HG02798 (cell line): Measurements from ENCODE around the gene LRRFIP1.
"Not testable (repeated sequence)": the region's sequence is repeated elsewhere in the genome, so short reads cannot be mapped to it uniquely, and the experiment has no call there.

Experiments
- ATAC-seq: cut with Tn5 transposase; IDR thresholded peaks from one replicate; pipeline ENCODE4 v1.9.1; 2021; ENCODE audit warnings: mild to moderate bottlenecking; ENCODE audit not compliant: unreplicated experiment, poor library complexity

The LRRFIP1 gene

DNA sequence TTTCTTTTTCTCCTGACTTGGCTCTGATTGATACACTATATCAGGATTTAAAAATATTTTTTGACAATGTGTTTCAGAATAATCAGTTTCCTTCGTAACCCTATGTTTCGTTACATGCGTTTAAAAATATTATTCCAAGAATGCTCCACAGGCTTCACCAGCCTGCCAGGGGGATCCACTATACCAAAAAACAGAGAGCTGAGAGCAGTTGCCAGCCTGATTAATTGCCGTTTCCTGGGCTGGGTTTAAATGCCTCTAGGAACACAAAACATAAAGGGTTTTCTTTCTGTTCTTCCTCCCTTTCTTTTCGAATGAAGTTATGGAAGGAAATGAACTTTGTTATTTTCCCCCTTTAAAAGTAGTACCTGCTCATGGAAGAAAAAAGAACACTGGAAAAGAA, 47.9 kb downstream of the LRRFIP1 start:
- ATAC-seq = no peak

GRCh38 chr2:237680702-237681478, 53.5 kb downstream of the LRRFIP1 start:
- no peak for ATAC-seq

DNA sequence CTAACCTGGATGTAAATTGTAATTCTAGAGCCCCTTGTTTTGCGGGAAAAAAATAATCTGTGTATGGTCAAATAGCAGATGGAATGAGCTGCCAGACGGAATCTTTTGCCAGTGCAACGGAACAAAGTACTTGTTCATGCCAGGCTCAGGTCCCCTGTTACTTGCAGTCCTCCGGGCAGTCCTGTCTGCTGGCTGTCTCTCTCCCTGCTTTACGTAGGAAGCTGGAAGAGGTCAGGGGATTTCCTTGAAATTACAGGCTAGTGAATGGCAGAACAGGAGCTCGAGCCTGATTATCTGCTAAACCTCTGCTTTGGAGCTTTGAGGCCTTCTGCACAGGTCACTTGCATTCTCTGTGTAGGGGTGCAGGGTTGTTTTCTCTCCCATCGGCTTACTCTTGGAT, 54.8 kb downstream of the LRRFIP1 start:
- ATAC-seq = no peak

- ATAC-seq = no peak
These were observed 55.7 kb downstream of the LRRFIP1 start for GRCh38 chr2:237682856-237683670.

GRCh38 chr2:237685408-237685807, 58.0 kb downstream of the LRRFIP1 start:
- ATAC-seq = no peak

GRCh38 chr2:237686659-237687136, 59.3 kb downstream of the LRRFIP1 start:
- no peak for ATAC-seq

DNA sequence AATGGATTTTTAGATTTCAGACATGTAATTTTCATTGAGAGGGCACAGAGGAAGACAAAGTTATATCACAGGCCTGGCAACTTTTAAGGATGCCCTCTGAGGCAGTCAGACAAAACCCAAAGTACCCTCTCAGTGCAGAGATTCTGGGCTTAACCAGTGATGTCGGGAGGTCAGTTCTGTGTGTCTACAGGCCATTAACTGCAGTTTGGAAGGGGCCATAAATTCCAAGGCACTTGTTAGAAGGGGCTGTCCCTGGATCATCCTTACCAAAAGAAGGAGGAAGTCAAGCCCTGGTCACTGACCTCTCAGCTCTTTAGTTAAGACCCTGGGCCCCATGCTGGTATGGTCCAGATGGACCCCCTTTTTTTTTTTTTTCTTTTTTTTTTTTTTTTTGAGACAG, 60.7 kb downstream of the LRRFIP1 start:
- no peak for ATAC-seq

- not testable (repeated sequence) for ATAC-seq
These were observed 61.2 kb downstream of the LRRFIP1 start for GRCh38 chr2:237688541-237688940.

DNA sequence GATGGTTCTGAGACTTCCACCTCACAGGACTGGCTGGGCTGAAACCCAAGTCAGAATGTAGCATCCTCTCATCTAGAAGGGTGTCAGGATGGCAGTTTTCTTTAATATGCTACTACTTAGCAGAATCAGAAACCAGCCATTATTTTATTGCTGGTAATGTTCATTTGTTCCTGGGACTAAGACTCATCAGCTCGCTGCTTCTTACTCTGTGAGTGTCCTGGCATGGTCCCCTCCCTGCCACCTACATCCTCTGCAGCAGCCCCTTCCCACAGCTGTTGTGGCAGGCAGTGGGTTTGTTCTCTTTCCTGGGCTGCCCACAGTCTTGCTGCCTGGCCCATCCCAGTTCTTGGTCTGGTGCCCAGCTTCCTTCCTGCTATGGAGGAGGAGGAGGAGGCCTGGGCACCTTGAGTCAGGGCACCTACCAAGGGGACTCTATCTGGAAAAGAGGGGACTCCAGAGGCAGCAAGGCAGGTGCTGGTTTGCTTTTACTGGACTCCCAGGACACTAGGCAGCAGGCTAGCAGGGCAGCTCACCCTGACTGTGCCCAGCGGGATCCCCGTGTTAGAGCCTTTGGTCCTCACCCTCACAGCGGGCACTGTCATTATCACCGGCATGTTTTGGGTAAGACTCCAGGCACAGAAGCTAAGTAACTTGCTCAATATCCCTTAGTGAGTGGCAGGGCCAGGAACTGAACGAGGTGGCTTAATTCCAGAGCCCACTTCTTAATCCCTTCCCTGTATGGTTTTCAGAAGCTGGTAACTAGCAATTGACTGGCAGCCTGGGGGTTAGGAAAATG, 62.1 kb downstream of the LRRFIP1 start:
- no peak for ATAC-seq

GRCh38 chr2:237691029-237691907, 63.9 kb downstream of the LRRFIP1 start:
- peak; percentile 50 for ATAC-seq

- ATAC-seq = peak; percentile 69
These were observed 64.7 kb downstream of the LRRFIP1 start for GRCh38 chr2:237691908-237692600.

DNA sequence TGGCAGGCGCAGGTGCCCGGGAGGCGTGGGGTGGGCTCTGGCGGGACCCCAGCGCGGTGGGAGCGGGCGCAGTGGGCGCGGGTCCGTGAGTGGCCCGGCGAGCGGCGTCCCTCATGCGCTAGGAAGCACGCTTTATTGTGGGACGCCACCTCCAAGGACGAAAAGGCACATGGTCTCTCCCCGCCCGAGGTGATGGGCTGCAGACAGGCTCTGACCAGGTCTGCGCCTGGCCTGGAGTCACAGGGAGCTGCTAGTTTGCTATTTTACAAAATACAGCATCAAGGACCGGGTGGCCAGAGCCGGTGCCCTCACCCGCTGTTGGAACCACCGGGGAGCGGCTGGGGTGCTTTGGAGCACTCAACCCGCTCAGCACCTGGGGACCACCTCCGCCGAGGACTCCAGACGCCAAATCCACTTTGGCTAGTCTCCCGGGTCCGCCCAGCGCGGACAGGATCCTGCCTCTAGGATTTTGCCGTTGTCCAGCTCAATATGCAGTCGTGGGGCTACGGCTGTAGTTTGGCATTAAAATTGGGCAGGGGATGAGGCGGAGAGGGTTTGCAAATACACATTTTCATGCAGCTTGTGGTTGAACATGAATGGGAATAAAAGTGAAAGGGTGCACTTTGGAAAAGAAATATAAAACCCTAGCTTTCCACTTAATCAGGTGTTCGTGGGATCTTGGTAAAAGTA, 65.4 kb downstream of the LRRFIP1 start:
- ATAC-seq = no peak

- no peak for ATAC-seq
These were observed 66.1 kb downstream of the LRRFIP1 start for GRCh38 chr2:237693291-237693994.

GRCh38 chr2:237694415-237695194, 67.2 kb downstream of the LRRFIP1 start:
- ATAC-seq = no peak

GRCh38 chr2:237695201-237695780, 67.9 kb downstream of the LRRFIP1 start:
- ATAC-seq = no peak

DNA sequence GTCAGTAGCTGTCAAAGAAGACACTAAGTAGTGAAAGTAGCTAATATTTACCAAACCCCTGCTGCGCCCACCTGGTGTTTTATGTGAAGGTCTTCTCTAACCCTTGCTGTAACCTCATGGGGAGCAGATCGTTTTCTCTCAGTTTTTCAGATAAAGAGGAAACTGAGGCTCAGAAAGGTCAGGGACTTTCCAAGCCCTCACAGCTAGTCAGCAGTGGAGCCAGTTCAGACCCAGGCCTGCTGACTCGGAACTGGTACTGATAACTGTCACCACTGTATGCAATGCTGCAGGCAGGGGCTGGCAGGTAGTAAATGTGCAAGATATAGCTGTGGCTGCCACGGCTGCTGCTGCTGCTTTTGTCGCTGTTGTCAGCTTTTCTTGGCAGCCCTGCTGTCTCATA, 69.1 kb downstream of the LRRFIP1 start:
- peak; percentile 19 for ATAC-seq
